ENCODE results near the gene SLC12A9.

The SLC12A9 gene

GRCh38 chr7:100895701-100895955, 43.1 kb downstream of the SLC12A9 start, which contains the start of gene ACHE:
TSS of gene ACHE (minus strand) at chr7:100895888. CDS start at chr7:100894232, 1,656 bp downstream.
- CTCF ChIA-PET = interaction anchor here (0.9 to 3.7 kb wide), 11 partner anchors 8 to 387 kb away, joined by 3 to 45 read pairs (median 6); no protein-coding TSS in a partner anchor
- H3K4me3 ChIP-seq (ENCODE audit: low read depth, low read length) = peak within 1 kb of the TSS; percentile 40
- no peak for DNase-seq (ENCODE audit: low read depth, low spot score)
- no peak for TF ChIP-seq CTCF (IDR thresholded peaks at IDR 0.05; ENCODE audit: insufficient read depth, low read length, missing control alignments)
- POLR2A ChIA-PET = no interaction called here

GRCh38 chr7:100895956-100896731, 43.6 kb downstream of the SLC12A9 start:
- ChIA-PET POLR2A (no interaction called here), CTCF (interaction anchor here (0.9 to 9.3 kb wide), 10 partner anchors 7 to 347 kb away, joined by 3 to 105 read pairs (median 13); no protein-coding TSS in a partner anchor)
- H3K4me3 ChIP-seq (ENCODE audit: low read depth, low read length) = peak overlapping the region; percentile 3; the same call in 1 of the 2 replicates
- DNase-seq (ENCODE audit: low read depth, low spot score) = no peak
- TF ChIP-seq CTCF (IDR thresholded peaks at IDR 0.05; ENCODE audit: insufficient read depth, low read length, missing control alignments) = no peak

- no peak for DNase-seq (ENCODE audit: low read depth, low spot score)
- ChIA-PET CTCF (interaction anchor here (1.0 to 9.3 kb wide), 6 partner anchors 162 to 386 kb away, joined by 4 to 105 read pairs (median 6); no protein-coding TSS in a partner anchor), POLR2A (no interaction called here)
- peak overlapping the region; percentile 34; the same call in 1 of the 2 replicates for H3K4me3 ChIP-seq (ENCODE audit: low read depth, low read length)
- peak; percentile 84 for TF ChIP-seq CTCF (IDR thresholded peaks at IDR 0.05; ENCODE audit: insufficient read depth, low read length, missing control alignments)
These were observed 44.5 kb downstream of the SLC12A9 start for GRCh38 chr7:100896732-100897608.

GRCh38 chr7:100897772-100898454, 45.4 kb downstream of the SLC12A9 start:
- ChIA-PET POLR2A (no interaction called here), CTCF (interaction anchor here (0.8 to 9.3 kb wide), 18 partner anchors 8 to 385 kb away, joined by 3 to 105 read pairs (median 4); partner anchors contain the start of gene UFSP1)
- H3K4me3 ChIP-seq (ENCODE audit: low read depth, low read length) = no peak overlapping the region
- TF ChIP-seq CTCF (IDR thresholded peaks at IDR 0.05; ENCODE audit: insufficient read depth, low read length, missing control alignments) = no peak
- DNase-seq (ENCODE audit: low read depth, low spot score) = no peak

- POLR2A ChIA-PET = no interaction called here
- CTCF ChIA-PET = interaction anchor here (0.8 to 9.3 kb wide), 7 partner anchors 10 to 181 kb away, joined by 3 to 105 read pairs (median 5); partner anchors contain the start of gene UFSP1
- TF ChIP-seq CTCF (IDR thresholded peaks at IDR 0.05; ENCODE audit: insufficient read depth, low read length, missing control alignments) = no peak
- H3K4me3 ChIP-seq (ENCODE audit: low read depth, low read length) = no peak overlapping the region
- no peak for DNase-seq (ENCODE audit: low read depth, low spot score)
These were observed 46.9 kb downstream of the SLC12A9 start for GRCh38 chr7:100899432-100899831.
